Smooth muscle cell (in vitro differentiated cells): ENCODE data around the gene AMER3. TPM values are rescaled to one million over a fixed set of nuclear protein-coding genes. Genes with fewer than 3 reads are reported as not detected.

Experiments
- DNase-seq: peaks from one replicate; lab custom pipeline; 2025; ENCODE audit not compliant: unreplicated experiment; lab: John Stamatoyannopoulos, UW
- H2AFZ ChIP-seq: fragments of 200-600 bp; sonication (generic); 2 replicates; pipeline ENCODE4 v1.6.0; 2016; ENCODE audit warnings: antibody characterized with exemption, low read depth, mild to moderate bottlenecking
- H3F3A ChIP-seq: fragments of 200-600 bp; sonication (generic); 2 replicates; pipeline ENCODE4 v1.6.0; 2017; ENCODE audit warnings: antibody characterized with exemption, low read depth
- H3K27ac ChIP-seq: fragments of 200-600 bp; sonication (generic); 2 replicates; pipeline ENCODE4 v1.5.1; 2016; ENCODE audit warnings: low read depth, mild to moderate bottlenecking
- H3K27me3 ChIP-seq: fragments of 200-600 bp; sonication (generic); 2 replicates; pipeline ENCODE4 v1.6.1; 2016; ENCODE audit warnings: low read depth, mild to moderate bottlenecking
- H3K36me3 ChIP-seq: fragments of 200-600 bp; sonication (generic); 2 replicates; pipeline ENCODE4 v1.5.1; 2016; ENCODE audit warnings: low read depth
- H3K4me1 ChIP-seq: fragments of 200-600 bp; sonication (generic); 2 replicates; pipeline ENCODE4 v1.5.1; 2016; ENCODE audit warnings: low read depth
- H3K4me2 ChIP-seq: fragments of 200-600 bp; sonication (generic); 2 replicates; pipeline ENCODE4 v1.6.0; 2016; ENCODE audit warnings: mild to moderate bottlenecking
- H3K4me3 ChIP-seq: fragments of 200-600 bp; sonication (generic); 2 replicates; pipeline ENCODE4 v1.5.1; 2016; ENCODE audit warnings: mild to moderate bottlenecking
- H3K79me2 ChIP-seq: fragments of 200-600 bp; sonication (generic); 2 replicates; pipeline ENCODE4 v1.6.0; 2016; ENCODE audit warnings: low read depth, mild to moderate bottlenecking
- H3K9ac ChIP-seq: fragments of 200-600 bp; sonication (generic); 2 replicates; pipeline ENCODE4 v1.6.0; 2016; ENCODE audit warnings: low read depth
- H3K9me3 ChIP-seq: fragments of 200-600 bp; sonication (generic); replicated peaks from 2 replicates; pipeline ENCODE4 v1.5.1; 2016; ENCODE audit warnings: low read depth
- H4K20me1 ChIP-seq: fragments of 200-600 bp; sonication (generic); 2 replicates; pipeline ENCODE4 v1.6.0; 2016; ENCODE audit warnings: low read depth
- CTCF ChIP-seq: fragments of 200-600 bp; sonication (generic); IDR thresholded peaks from 2 replicates; pipeline ENCODE4 v1.5.1; 2017; ENCODE audit warnings: borderline replicate concordance, mild to moderate bottlenecking, antibody characterized with exemption; ENCODE audit not compliant: insufficient read depth, poor library complexity, severe bottlenecking
- WGBS: methylation state at CpG from one replicate; pipeline ENCODE4 v1.1.7; 2016; ENCODE audit warnings: low lambda C conversion rate; 5-methylcytosine and 5-hydroxymethylcytosine counted together
- polyA plus RNA-seq: library from polyadenylated mRNA; unstranded; fragments of >200 nt; fragmentation: Nextera tagmentation; extraction: Ambion mirVana; gene quantifications from 2 replicates; pipeline ENCODE4 v1.2.1, GENCODE V29; 2016
- total RNA-seq: library from RNA; depleted of rRNA; stranded (reverse); fragments of >200 nt; gene quantifications from 2 replicates; pipeline ENCODE4 v1.2.3, GENCODE V29; 2014

Gene AMER3
- total and polyA plus RNA-seq, 2 experiments from 2014 or later, result not detected

DNA sequence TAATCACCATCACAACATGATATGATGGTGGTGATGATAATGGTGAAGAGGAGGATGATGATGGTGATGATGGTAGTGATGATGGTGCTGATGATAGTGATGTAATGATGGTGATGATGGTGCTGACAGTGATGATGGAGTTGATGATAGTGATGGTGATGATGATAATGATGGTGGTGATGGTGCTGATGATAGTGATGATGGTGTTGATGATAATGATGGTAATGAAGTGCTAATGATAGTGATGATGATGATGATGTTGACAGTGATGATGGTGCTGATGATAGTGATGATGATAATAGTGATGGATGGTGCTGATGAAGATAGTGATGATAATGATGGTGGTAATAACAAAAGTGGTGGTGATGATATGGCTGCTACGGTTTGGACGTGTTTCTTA, 30.9 kb upstream of the AMER3 start:
- Histone ChIP-seq H3K27ac (no peak overlapping the region), H4K20me1 (no peaks in the 10 kb centered on the region), H3K4me2 (no peak overlapping the region), H3F3A (no peaks in the 10 kb centered on the region), H3K27me3 (peaks cover 3% of the 10 kb centered on the region), H3K9me3 (no peaks in the 10 kb centered on the region), H2AFZ (no peak overlapping the region), H3K4me1 (peaks cover 9% of the 10 kb centered on the region), H3K36me3 (no peaks in the 10 kb centered on the region), H3K9ac (no peak overlapping the region), H3K4me3 (no peak overlapping the region), H3K79me2 (no peaks in the 10 kb centered on the region)
- TF ChIP-seq CTCF, result no peak
- 87% methylated on average over 2 of the region's 2 CpGs for WGBS
- no peak for DNase-seq

DNA sequence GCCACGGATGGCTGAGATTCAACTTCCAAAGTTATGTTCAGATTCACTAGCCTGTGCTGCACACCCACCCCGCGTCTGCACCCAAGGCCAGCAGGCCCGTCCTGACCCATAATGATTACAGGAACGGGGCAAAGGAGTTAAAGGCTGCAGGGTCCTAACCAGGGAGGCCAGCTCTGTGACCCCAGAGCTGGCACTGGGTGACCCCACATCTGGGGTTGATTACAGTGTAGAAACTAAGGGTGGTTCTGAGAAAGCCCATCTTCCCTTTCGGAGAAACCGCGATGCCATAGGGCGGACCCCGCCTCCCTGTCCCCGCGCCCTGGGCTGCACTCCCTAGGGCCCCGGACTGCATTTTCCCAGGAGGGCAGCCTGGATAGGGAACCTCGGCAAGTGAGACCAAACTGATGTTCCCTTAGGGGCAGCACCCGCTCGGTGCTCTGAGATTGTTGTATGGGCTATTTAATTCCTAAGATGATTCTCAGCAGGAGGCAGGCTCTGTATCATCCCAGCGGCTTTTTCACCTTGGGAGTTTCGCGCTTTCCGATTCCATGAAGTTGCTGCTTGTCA, 28.6 kb upstream of the AMER3 start:
- Histone ChIP-seq H3K27me3 (peaks cover 3% of the 10 kb centered on the region), H3K4me3 (peak overlapping the region; percentile 65), H3K79me2 (no peaks in the 10 kb centered on the region), H3K36me3 (no peaks in the 10 kb centered on the region), H3K9ac (no peak overlapping the region), H3K4me1 (peaks cover 9% of the 10 kb centered on the region), H3K27ac (no peak overlapping the region), H3K9me3 (no peaks in the 10 kb centered on the region), H2AFZ (peak overlapping the region; percentile 97), H3F3A (no peaks in the 10 kb centered on the region), H4K20me1 (no peaks in the 10 kb centered on the region), H3K4me2 (peak overlapping the region; percentile 92)
- DNase-seq, result no peak
- no peak for TF ChIP-seq CTCF
- WGBS, result 33% methylated on average over 20 of the region's 20 CpGs

- no peaks in the 10 kb centered on the region for H3F3A ChIP-seq
- H3K79me2 ChIP-seq, result no peaks in the 10 kb centered on the region
- peak overlapping the region; percentile 65 for H3K4me3 ChIP-seq
- no peak overlapping the region for H3K9ac ChIP-seq
- TF ChIP-seq CTCF, result no peak
- H3K9me3 ChIP-seq, result no peaks in the 10 kb centered on the region
- DNase-seq, result peak; percentile 75
- peak overlapping the region; percentile 92 for H3K4me2 ChIP-seq
- H3K36me3 ChIP-seq, result no peaks in the 10 kb centered on the region
- no peaks in the 10 kb centered on the region for H4K20me1 ChIP-seq
- H3K27ac ChIP-seq, result no peak overlapping the region
- 1% methylated on average over 48 of the region's 48 CpGs for WGBS
- peaks cover 3% of the 10 kb centered on the region for H3K27me3 ChIP-seq
- H3K4me1 ChIP-seq, result peaks cover 9% of the 10 kb centered on the region
- H2AFZ ChIP-seq, result peak overlapping the region; percentile 97
These were observed 27.9 kb upstream of the AMER3 start for GRCh38 chr2:130727286-130727924.

GRCh38 chr2:130728007-130728454, 27.3 kb upstream of the AMER3 start:
- H3K9ac ChIP-seq, result no peak overlapping the region
- peak overlapping the region; percentile 35 for H2AFZ ChIP-seq
- H4K20me1 ChIP-seq, result no peaks in the 10 kb centered on the region
- WGBS, result 24% methylated on average over 12 of the region's 12 CpGs
- peaks cover 9% of the 10 kb centered on the region for H3K4me1 ChIP-seq
- no peak for TF ChIP-seq CTCF
- no peaks in the 10 kb centered on the region for H3K27me3 ChIP-seq
- peak overlapping the region; percentile 65 for H3K4me3 ChIP-seq
- peak overlapping the region; percentile 92 for H3K4me2 ChIP-seq
- H3K9me3 ChIP-seq, result no peaks in the 10 kb centered on the region
- no peaks in the 10 kb centered on the region for H3K36me3 ChIP-seq
- H3K27ac ChIP-seq, result no peak overlapping the region
- H3F3A ChIP-seq, result no peaks in the 10 kb centered on the region
- no peaks in the 10 kb centered on the region for H3K79me2 ChIP-seq
- DNase-seq, result no peak
